Right renal pelvis (tissue), 4 donors: ENCODE measurements around the gene ARL15. TPM values are rescaled to one million over a fixed set of nuclear protein-coding genes. Genes with fewer than 3 reads are reported as not detected.

Source experiments
- DNase-seq, 4 donors: peaks; one replicate each; pipeline ENCODE4 v3.0.0-alpha.2; 2013; ENCODE audit warnings: low read depth in 4 of 4, low spot score in 3 of 4, missing footprints in 1 of 4
- polyA plus RNA-seq, 4 donors: library from polyadenylated mRNA; unstranded; fragments of 120-200 nt; gene quantifications; one replicate each; pipeline ENCODE4 v1.2.1, GENCODE V29; 2013; ENCODE audit not compliant: insufficient read length in 4 of 4

The ARL15 gene
- polyA plus RNA-seq, 4 donors, result 28.3 to 38.5 (median 36.5) TPM

GRCh38 chr5:54214722-54215121, 95.7 kb downstream of the ARL15 start:
- no peak for DNase-seq

- DNase-seq, result no peak
Observed at GRCh38 chr5:54212331-54212730, 98.0 kb downstream of the ARL15 start.

- DNase-seq, result no peak
Observed at GRCh38 chr5:54211912-54212311, 98.5 kb downstream of the ARL15 start.

GRCh38 chr5:54207566-54207965, 102.8 kb downstream of the ARL15 start:
- DNase-seq, result no peak

DNA sequence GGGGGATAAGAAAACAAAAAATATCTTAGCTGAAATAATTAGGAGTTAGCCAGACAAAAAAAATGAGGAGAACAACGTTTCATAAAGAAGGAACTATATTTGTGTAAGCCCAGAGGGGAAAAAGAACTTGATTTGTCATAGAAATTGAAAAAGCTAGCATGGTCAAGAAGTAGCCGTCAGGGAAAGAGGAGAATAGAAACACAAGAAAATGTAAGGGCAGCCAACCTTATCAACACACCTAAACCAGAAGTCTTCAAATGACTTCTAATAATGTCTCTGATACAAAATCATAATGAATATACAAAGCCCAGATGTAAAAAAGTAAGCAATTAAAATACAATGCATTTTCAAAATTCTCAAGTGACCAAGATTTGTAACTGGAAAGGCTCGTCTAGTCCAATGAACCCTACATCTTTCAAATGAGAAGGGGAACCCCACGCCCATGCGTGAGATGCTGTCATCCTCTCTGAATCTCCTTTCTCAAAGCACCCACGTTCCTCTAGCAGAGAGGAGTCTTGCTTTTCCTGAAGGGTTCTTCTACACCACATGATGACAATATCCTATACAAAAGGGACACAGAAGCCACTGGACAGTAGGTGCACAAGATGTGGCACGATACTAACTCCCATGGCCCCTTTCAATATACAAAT, 103.7 kb downstream of the ARL15 start:
- DNase-seq, result no peak

DNA sequence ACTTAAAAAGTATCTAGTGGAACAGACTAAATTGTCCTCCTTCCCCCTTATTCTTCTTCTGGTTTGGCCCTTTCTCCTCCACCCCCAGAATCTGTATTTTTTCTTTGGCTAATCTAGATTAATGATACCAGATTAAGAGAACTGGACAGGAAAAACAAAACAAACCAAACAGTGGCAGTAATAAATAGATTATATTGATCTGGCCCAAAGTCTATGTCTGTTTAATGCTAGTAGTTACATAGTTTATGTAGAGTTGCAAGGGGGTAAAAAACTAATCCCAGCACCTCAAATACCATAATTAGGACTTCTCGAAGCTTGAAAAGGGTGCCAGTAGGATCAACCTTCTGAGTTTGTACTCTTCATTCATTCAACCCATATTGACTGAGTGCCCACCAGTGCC, 104.5 kb downstream of the ARL15 start:
- DNase-seq, result no peak

DNA sequence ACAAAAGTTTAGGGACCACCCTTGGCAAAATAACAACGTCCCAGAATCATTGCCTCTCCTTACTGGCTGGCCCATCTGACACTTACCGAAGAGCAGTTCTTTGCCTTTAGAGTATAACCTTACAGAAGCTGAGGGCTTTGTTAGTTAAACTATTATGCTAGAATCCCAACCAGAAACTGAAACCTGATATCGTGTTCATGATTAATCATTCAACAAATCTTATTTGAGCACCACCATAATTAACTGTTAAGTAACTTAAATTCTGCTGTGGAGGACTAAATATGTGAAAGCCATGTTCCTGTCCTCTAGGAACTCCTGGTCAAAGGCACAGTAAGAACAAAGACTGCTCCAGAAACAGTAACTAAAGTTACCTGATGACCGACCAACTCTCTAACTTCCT, 104.9 kb downstream of the ARL15 start:
- DNase-seq, result no peak

- DNase-seq, result no peak
Observed at GRCh38 chr5:54197018-54197417, 113.4 kb downstream of the ARL15 start.

- no peak for DNase-seq
Observed at GRCh38 chr5:54195701-54196100, 114.7 kb downstream of the ARL15 start.

DNA sequence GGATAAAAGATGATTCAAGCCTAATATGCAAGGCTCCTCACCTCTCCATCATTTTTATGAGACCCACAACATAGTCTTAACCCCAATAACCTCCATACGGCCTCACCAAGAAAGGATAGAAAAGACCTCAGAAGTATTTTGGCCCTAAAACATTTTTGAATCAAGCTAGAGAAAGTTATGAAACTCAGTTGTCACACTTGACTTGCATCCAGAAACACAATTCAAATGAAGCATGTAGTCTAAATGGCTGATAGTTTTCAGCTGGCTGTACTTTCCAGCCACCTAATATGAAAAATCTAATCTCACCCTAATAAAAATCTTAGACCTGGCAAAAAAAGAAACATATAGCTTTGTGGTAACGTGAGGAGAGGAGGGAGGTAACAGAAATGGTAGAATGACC, 116.1 kb downstream of the ARL15 start:
- no peak for DNase-seq

GRCh38 chr5:54187694-54188093, 122.7 kb downstream of the ARL15 start:
- no peak for DNase-seq

DNA sequence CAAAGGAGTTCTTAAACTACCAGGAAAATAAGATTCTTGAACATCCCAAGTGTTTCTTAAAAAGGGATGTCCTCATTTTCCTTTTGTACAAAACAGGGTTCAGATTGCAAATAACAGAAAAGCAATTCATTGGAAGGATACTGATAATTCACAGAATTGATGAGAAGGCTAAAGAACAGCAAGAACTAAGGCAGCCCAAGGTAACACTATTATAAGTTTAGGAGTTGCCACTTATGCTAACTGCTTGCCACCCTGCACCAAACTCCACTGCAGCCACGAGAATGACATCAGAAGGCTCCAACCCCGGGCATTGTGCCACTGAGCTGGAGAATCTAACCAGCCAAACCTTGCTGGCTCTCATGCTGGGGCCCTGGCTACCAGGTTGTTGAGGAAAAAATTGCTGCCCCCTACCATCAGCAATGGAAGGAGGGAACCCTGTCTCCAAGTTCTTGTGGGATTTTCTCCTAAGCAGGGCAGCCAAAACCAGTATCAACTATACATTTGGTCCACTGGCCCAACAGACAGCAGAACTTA, 123.4 kb downstream of the ARL15 start:
- no peak for DNase-seq

DNA sequence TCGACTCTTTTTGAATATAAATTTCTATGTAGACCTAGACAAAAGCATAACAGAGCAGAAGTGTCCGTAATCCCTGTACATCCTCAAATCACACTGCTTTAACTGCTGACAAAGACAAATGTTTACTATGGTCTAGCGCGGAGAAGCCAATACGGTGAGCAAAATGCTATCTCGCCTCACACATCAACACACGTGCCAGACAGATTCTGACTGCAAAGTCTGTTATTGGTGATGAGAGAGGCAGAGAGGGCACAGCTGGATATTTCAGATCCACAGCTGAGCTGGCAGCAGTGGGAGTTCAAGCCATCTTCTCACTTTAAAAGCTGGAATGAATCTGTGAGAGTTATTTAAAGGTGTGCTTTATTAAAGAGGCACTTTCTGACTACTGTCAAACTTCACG, 124.3 kb downstream of the ARL15 start:
- DNase-seq, result no peak

- no peak for DNase-seq
Observed at GRCh38 chr5:54184806-54185205, 125.6 kb downstream of the ARL15 start.

DNA sequence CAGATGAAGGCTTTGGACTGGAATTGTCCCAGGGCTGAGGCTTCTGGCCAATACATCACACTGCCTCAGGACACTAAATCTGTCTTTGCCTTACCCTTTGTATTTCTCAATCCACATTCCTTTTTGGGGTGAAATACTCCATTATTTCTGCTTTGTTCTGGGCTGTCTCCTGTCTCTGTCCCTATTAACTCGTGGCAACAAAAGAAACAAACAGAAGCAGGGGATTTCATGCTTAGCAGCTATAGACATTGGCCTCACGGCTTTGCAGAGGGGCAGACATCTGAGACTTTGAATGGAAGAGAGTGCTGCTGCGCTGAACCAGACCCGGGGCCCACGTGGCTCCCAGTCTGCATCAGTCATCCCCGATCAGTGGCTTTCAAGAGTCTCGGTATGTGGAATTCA, 129.7 kb downstream of the ARL15 start:
- no peak for DNase-seq

GRCh38 chr5:54178991-54179390, 131.4 kb downstream of the ARL15 start:
- no peak for DNase-seq

- no peak for DNase-seq
Observed at GRCh38 chr5:54178207-54178606, 132.2 kb downstream of the ARL15 start.

GRCh38 chr5:54177058-54177457, 133.3 kb downstream of the ARL15 start:
- no peak for DNase-seq

- peak in 1 of 4 donors; percentile 36 for DNase-seq
Observed at GRCh38 chr5:54176066-54176830, 134.1 kb downstream of the ARL15 start.

GRCh38 chr5:54173251-54173650, 137.1 kb downstream of the ARL15 start:
- DNase-seq, result no peak

- DNase-seq, result no peak
Observed at GRCh38 chr5:54171645-54172384, 138.6 kb downstream of the ARL15 start.
